ENCODE results near the gene MAPK8. TPM values are rescaled to one million over a fixed set of nuclear protein-coding genes. Genes with fewer than 3 reads are reported as not detected.

Gene MAPK8
- total and polyA plus RNA-seq, 2 of the 4 experiments (the other 2 are of a cell fraction) = 41.5 to 54.7 TPM

DNA sequence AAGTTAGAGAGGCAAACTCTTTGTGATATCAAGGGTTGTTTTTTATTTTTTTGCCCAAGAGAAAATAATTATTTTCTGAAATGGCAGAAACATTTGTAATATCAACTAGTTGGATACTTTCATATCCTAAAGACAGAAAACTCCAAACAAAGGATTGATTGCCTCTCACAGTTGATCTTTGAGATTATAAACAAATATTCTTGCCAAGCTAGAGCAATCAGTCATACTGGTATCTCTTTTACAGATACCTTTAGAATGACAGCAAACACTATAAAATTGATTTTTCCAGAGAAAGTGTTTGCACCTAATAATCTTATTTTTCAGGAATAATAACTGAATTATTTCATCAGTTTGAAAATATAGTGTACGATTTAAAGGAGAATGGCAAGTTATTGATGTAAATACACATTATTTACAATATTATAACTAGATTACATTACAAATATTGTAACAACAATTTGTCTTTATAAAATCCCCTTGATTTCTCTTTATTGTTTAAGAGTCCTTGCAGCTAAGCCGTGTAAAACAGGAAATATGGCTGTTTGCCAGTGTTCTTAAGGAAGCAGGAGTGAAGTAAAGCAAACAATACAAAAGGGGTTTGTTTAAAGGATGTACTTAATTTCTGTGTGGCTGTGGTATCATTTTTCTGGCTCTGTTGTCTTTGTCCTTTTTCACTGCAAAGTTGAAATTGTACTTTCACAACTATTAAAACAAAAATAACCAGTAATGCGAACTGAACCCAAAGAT lies 58.4 kb downstream of the MAPK8 start (continued):
- TF ChIP-seq, protein P1, sequence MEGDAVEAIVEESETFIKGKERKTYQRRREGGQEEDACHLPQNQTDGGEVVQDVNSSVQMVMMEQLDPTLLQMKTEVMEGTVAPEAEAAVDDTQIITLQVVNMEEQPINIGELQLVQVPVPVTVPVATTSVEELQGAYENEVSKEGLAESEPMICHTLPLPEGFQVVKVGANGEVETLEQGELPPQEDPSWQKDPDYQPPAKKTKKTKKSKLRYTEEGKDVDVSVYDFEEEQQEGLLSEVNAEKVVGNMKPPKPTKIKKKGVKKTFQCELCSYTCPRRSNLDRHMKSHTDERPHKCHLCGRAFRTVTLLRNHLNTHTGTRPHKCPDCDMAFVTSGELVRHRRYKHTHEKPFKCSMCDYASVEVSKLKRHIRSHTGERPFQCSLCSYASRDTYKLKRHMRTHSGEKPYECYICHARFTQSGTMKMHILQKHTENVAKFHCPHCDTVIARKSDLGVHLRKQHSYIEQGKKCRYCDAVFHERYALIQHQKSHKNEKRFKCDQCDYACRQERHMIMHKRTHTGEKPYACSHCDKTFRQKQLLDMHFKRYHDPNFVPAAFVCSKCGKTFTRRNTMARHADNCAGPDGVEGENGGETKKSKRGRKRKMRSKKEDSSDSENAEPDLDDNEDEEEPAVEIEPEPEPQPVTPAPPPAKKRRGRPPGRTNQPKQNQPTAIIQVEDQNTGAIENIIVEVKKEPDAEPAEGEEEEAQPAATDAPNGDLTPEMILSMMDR (conservative IDR thresholded peaks at IDR 0.05; ENCODE audit: low read depth, low read length) = no peak
- TF ChIP-seq CHD1 (IDR thresholded peaks at IDR 0.05; ENCODE audit: low read depth, low read length) (no peak), POLR2A (IDR thresholded peaks at IDR 0.05; ENCODE audit: low read depth, low read length) (no peak), RFX5 (IDR thresholded peaks at IDR 0.05; ENCODE audit: low read depth, low read length) (no peak), RAD21 (IDR thresholded peaks at IDR 0.05; ENCODE audit: low read length) (no peak), NFE2L2 (IDR thresholded peaks at IDR 0.05; ENCODE audit: low read depth, low read length) (no peak), SMC3 (IDR thresholded peaks at IDR 0.05; ENCODE audit: low read depth, low read length) (no peak)

Data from IMR-90 (cell line).